K562 (cell line): ENCODE measurements around the gene ZNF106. TPM values are rescaled to one million over a fixed set of nuclear protein-coding genes. Genes with fewer than 3 reads are reported as not detected.

Source experiments
- ATAC-seq: fragments of 200-7000 bp; cut with Tn5 transposase; 3 replicates; pipeline ENCODE4 v1.9.1; 2020; ENCODE audit warnings: moderate library complexity
- BruUV-seq: library from RNA; stranded (reverse); fragments of 400-500 nt; replicated peaks from 2 replicates; lab custom pipeline; 2021; lab: Mats Ljungman, UMichigan
- CTCF ChIA-PET: fragments of 300-600 bp; formaldehyde crosslinking; extraction: SDS; loops from one replicate; lab custom pipeline; 2021; ENCODE audit warnings: low intra/inter-chr PET ratio; lab: Yijun Ruan, JAX
- POLR2A ChIA-PET: fragments of 300-600, 350-650 bp; sonication (Branson Sonifier 250); formaldehyde crosslinking; extraction: SDS; loops from one replicate; lab custom pipeline; 2021; ENCODE audit warnings: antibody characterized with exemption, inconsistent platforms; lab: Yijun Ruan, JAX
- DNase-seq, 4 experiments: peaks; one replicate each; pipeline versions ENCODE4 v3.0.0 to v3.0.0-alpha.2; 2011 to 2018; ENCODE audit warnings: low spot score in 3 of 4, mixed read lengths in 3 of 4; ENCODE audit errors: extremely low read depth in 1 of 4
- FAIRE-seq: peaks from 2 replicates; lab custom pipeline; 2011; peaks lifted over from hg19 to GRCh38; lab: Jason Lieb, UNC
- H2AFZ ChIP-seq: 2 replicates; pipeline ENCODE4 v1.6.0; 2011; ENCODE audit warnings: low read depth, low read length, control low read depth, inconsistent platforms
- H3K27ac ChIP-seq: fragments of 200-600 bp; 3 replicates; pipeline ENCODE4 v1.8.0; 2011; ENCODE audit warnings: low read depth, mild to moderate bottlenecking, control low read depth, inconsistent platforms, low read length, moderate library complexity, mixed read lengths; ENCODE audit errors: extremely low read depth
- H3K27me3 ChIP-seq, 2 experiments: fragments of 300-600 bp in 1 of 2; 2 replicates in 1 of 2; 3 replicates in 1 of 2; pipeline versions ENCODE4 v1.6.0 to v1.8.0; 2011; ENCODE audit warnings: inconsistent platforms in 2 of 2, low read length in 2 of 2, mild to moderate bottlenecking in 1 of 2, mixed read lengths in 1 of 2, moderate library complexity in 1 of 2; ENCODE audit not compliant: control insufficient read depth in 2 of 2, insufficient read depth in 2 of 2
- H3K36me3 ChIP-seq: fragments of 300-600 bp; 3 replicates; pipeline ENCODE4 v1.8.0; 2011; ENCODE audit warnings: mild to moderate bottlenecking, low read length, inconsistent platforms; ENCODE audit not compliant: control insufficient read depth, insufficient read depth
- H3K4me1 ChIP-seq, 2 experiments: fragments of 200-600 bp in 1 of 2; replicated peaks in 1 of 2; 2 replicates in 1 of 2; 3 replicates in 1 of 2; pipeline versions ENCODE4 v1.5.1 to v1.8.0; 2011; ENCODE audit warnings: inconsistent platforms in 2 of 2, low read length in 2 of 2, mild to moderate bottlenecking in 1 of 2, mixed read lengths in 1 of 2, moderate library complexity in 1 of 2; ENCODE audit not compliant: control insufficient read depth in 2 of 2, insufficient read depth in 2 of 2
- H3K4me2 ChIP-seq: 2 replicates; pipeline ENCODE4 v1.6.1; 2011; ENCODE audit warnings: low read length, control low read depth, inconsistent platforms, mixed read lengths; ENCODE audit not compliant: insufficient read depth
- H3K4me3 ChIP-seq: fragments of 200-600 bp; sonication (generic), shearing (Covaris generic); 2 replicates; pipeline ENCODE4 v1.5.1; 2016; ENCODE audit warnings: control low read depth, inconsistent platforms
- H3K79me2 ChIP-seq: fragments of 200-600 bp; 3 replicates; pipeline ENCODE4 v1.8.0; 2011; ENCODE audit warnings: low read length, inconsistent platforms; ENCODE audit not compliant: control insufficient read depth, insufficient read depth
- H3K9ac ChIP-seq, 2 experiments: 2 replicates each; pipeline versions ENCODE4 v1.6.0 to v1.6.1; 2011; ENCODE audit warnings: low read depth in 2 of 2, low read length in 2 of 2, control low read depth in 1 of 2, inconsistent platforms in 1 of 2, mild to moderate bottlenecking in 1 of 2, mixed read lengths in 1 of 2; ENCODE audit not compliant: insufficient read depth in 1 of 2
- H3K9me1 ChIP-seq: one replicate; pipeline ENCODE4 v1.6.0; 2011; ENCODE audit warnings: inconsistent platforms, mild to moderate bottlenecking, low read length, moderate library complexity; ENCODE audit not compliant: control insufficient read depth, insufficient read depth
- H3K9me3 ChIP-seq: replicated peaks from 2 replicates; pipeline ENCODE4 v1.5.1; 2011; ENCODE audit warnings: low read depth, low read length, inconsistent platforms; ENCODE audit not compliant: control insufficient read depth, insufficient read depth
- H4K20me1 ChIP-seq: replicated peaks from 2 replicates; pipeline ENCODE4 v1.6.1; 2011; ENCODE audit warnings: low read length, inconsistent platforms, mixed read lengths; ENCODE audit not compliant: control insufficient read depth, insufficient read depth
- C11orf30 ChIP-seq: fragments of 450-650 bp; IDR thresholded peaks from 2 replicates; pipeline ENCODE4 v1.6.1; 2016; ENCODE audit warnings: low read depth, mild to moderate bottlenecking
- CBFB ChIP-seq: sonication (generic); formaldehyde crosslinking; IDR thresholded peaks from 2 replicates; pipeline ENCODE4 v1.4.0; 2020; ENCODE audit warnings: mild to moderate bottlenecking, missing genetic modification reagents
- GATA2 ChIP-seq: sonication (generic); formaldehyde crosslinking; IDR thresholded peaks from 2 replicates; pipeline ENCODE4 v1.4.0; 2020; ENCODE audit warnings: mild to moderate bottlenecking, missing genetic modification reagents
- HEY1 ChIP-seq: fragments of 250-450 bp; sonication (Bioruptor Pico); IDR thresholded peaks from 2 replicates; pipeline ENCODE4 v1.5.0; 2020; ENCODE audit warnings: mild to moderate bottlenecking, moderate library complexity, borderline replicate concordance
- HNRNPH1 ChIP-seq: fragments of 200-400 bp; formaldehyde crosslinking; optimal IDR thresholded peaks from 2 replicates; pipeline ENCODE3; 2017; ENCODE audit warnings: low read depth, mild to moderate bottlenecking, low read length, moderate library complexity
- MAFG ChIP-seq: fragments of 450-650 bp; conservative IDR thresholded peaks from 2 replicates; pipeline ENCODE4 v1.6.1; 2016; ENCODE audit warnings: missing genetic modification characterization, missing compliant biosample characterization
- NFE2 ChIP-seq: IDR thresholded peaks from 2 replicates; pipeline ENCODE4 v1.6.1; 2014; ENCODE audit warnings: antibody characterized with exemption, low read depth
- PRMT5 ChIP-seq: sonication (generic); formaldehyde crosslinking; IDR thresholded peaks from 2 replicates; pipeline ENCODE4 v1.5.0; 2020; ENCODE audit warnings: missing genetic modification reagents
- PTBP1 ChIP-seq: fragments of 200-400 bp; formaldehyde crosslinking; IDR thresholded peaks from 2 replicates; pipeline ENCODE4 v1.6.1; 2017; ENCODE audit warnings: low read depth, low read length
- RBM22 ChIP-seq: fragments of 200-400 bp; formaldehyde crosslinking; IDR thresholded peaks from 2 replicates; pipeline ENCODE4 v1.6.1; 2018; ENCODE audit warnings: low read length, low read depth; ENCODE audit not compliant: poor library complexity, severe bottlenecking
- RNF2 ChIP-seq: sonication (generic); IDR thresholded peaks from 2 replicates; pipeline ENCODE4 v1.6.1; 2016
- SMAD2 ChIP-seq: fragments of 150-350 bp; IDR thresholded peaks from 2 replicates; pipeline ENCODE4 v1.6.1; 2014; ENCODE audit warnings: low read depth, mild to moderate bottlenecking, low read length
- SMARCA5 ChIP-seq: fragments of 450-650 bp; IDR thresholded peaks from 2 replicates; pipeline ENCODE4 v1.6.1; 2016
- SMC3 ChIP-seq: conservative IDR thresholded peaks from 2 replicates; pipeline ENCODE4 v1.6.1; 2011; ENCODE audit warnings: low read depth, low read length, improper control_type of control experiment; ENCODE audit not compliant: insufficient read depth
- TGIF2 ChIP-seq: sonication (generic); formaldehyde crosslinking; IDR thresholded peaks from 2 replicates; pipeline ENCODE4 v1.8.1; 2022; ENCODE audit warnings: mild to moderate bottlenecking, missing genetic modification reagents, moderate library complexity
- THRA ChIP-seq: fragments of 450-650 bp; IDR thresholded peaks from 2 replicates; pipeline ENCODE4 v1.6.1; 2017; ENCODE audit warnings: mild to moderate bottlenecking, moderate library complexity
- WHSC1 ChIP-seq: IDR thresholded peaks from one replicate; pipeline ENCODE4 v1.6.1; 2012; ENCODE audit warnings: low read length, control low read depth, inconsistent platforms
- ZBTB7A ChIP-seq: IDR thresholded peaks from 2 replicates; pipeline ENCODE4 v1.6.1; 2011; ENCODE audit warnings: low read depth, mild to moderate bottlenecking, low read length, moderate library complexity, borderline replicate concordance; ENCODE audit not compliant: control insufficient read depth
- ZFPM2 ChIP-seq: fragments of 250-450 bp; sonication (Bioruptor Pico); IDR thresholded peaks from 2 replicates; pipeline ENCODE4 v1.5.1; 2022; ENCODE audit warnings: mild to moderate bottlenecking
- ZNF24 ChIP-seq: fragments of 450-650 bp; IDR thresholded peaks from 2 replicates; pipeline ENCODE4 v1.6.1; 2016
- ZNF75A ChIP-seq: fragments of 450-650 bp; formaldehyde crosslinking; IDR thresholded peaks from 2 replicates; pipeline ENCODE4 v1.4.0; 2020; ENCODE audit warnings: mild to moderate bottlenecking
- WGBS: fragments of 100-300 bp; shearing (Covaris generic); methylation state at CpG from one replicate; pipeline ENCODE4 v1.1.6; 2016; ENCODE audit warnings: low coverage, mixed read lengths; ENCODE audit not compliant: insufficient coverage; ENCODE audit errors: missing lambda C conversion rate; 5-methylcytosine and 5-hydroxymethylcytosine counted together
- in situ Hi-C: fragments of 300-500 bp; cut with MboI; formaldehyde crosslinking; loops from 4 replicates; pipeline ENCODE4 v1.15.0; 2018; ENCODE audit warnings: inconsistent platforms, mixed read lengths
- intact Hi-C: fragments of 100-400 bp; cut with micrococcal nuclease; formaldehyde crosslinking; loops from 2 replicates; pipeline ENCODE4 v1.14.2; 2022
- polyA plus RNA-seq, 8 experiments: library from polyadenylated mRNA; depleted of rRNA in 4 of 8; stranded (reverse) in 5 of 8; unstranded in 3 of 8; fragments of >200 nt; fragmentation: Nextera tagmentation in 2 of 8; fragmentation: Illumina TruSeq in 1 of 8; extraction: Ambion mirVana in 2 of 8; extraction: Trizol in 1 of 8; gene quantifications; 2 replicates each; pipeline versions ENCODE4 v1.2.1 to v1.2.3, GENCODE V29; 2011 to 2014; ENCODE audit warnings: inconsistent platforms in 1 of 8, missing spikeins in 1 of 8
- total RNA-seq, 7 experiments: library from RNA; depleted of rRNA in 6 of 7; stranded (reverse); fragments of >200 nt in 6 of 7; fragmentation: Illumina TruSeq in 2 of 7; extraction: Trizol in 2 of 7; gene quantifications; 2 replicates each; pipeline versions ENCODE4 v1.2.1 to v1.2.3, GENCODE V29; 2011 to 2021; ENCODE audit warnings: low replicate concordance in 1 of 7
- TF ChIP-seq, protein P1 (sequence below): sonication (generic); formaldehyde crosslinking; IDR thresholded peaks from 2 replicates; pipeline ENCODE4 v1.8.0; 2022; ENCODE audit warnings: mild to moderate bottlenecking, missing genetic modification reagents, borderline replicate concordance

Gene ZNF106
- total and polyA plus RNA-seq, 9 of the 15 experiments (the other 6 are each of a cell fraction or from before 2014, with no cell fraction given), result 14.4 to 55.3 (median 33.7) TPM

GRCh38 chr15:42482701-42483100 is 8.2 kb downstream of the ZNF106 start (continued):
- no peak for TF ChIP-seq PTBP1
- TF ChIP-seq, protein P1, sequence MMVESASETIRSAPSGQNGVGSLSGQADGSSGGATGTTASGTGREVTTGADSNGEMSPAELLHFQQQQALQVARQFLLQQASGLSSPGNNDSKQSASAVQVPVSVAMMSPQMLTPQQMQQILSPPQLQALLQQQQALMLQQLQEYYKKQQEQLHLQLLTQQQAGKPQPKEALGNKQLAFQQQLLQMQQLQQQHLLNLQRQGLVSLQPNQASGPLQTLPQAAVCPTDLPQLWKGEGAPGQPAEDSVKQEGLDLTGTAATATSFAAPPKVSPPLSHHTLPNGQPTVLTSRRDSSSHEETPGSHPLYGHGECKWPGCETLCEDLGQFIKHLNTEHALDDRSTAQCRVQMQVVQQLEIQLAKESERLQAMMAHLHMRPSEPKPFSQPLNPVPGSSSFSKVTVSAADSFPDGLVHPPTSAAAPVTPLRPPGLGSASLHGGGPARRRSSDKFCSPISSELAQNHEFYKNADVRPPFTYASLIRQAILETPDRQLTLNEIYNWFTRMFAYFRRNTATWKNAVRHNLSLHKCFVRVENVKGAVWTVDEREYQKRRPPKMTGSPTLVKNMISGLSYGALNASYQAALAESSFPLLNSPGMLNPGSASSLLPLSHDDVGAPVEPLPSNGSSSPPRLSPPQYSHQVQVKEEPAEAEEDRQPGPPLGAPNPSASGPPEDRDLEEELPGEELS (CRISPR knock-in tag), result no peak
- no peak for TF ChIP-seq ZNF75A (CRISPR knock-in tag)
- no peak for TF ChIP-seq SMC3
- no peak for TF ChIP-seq SMAD2
- TF ChIP-seq GATA2 (CRISPR knock-in tag), result no peak
- no peak for TF ChIP-seq HEY1

DNA sequence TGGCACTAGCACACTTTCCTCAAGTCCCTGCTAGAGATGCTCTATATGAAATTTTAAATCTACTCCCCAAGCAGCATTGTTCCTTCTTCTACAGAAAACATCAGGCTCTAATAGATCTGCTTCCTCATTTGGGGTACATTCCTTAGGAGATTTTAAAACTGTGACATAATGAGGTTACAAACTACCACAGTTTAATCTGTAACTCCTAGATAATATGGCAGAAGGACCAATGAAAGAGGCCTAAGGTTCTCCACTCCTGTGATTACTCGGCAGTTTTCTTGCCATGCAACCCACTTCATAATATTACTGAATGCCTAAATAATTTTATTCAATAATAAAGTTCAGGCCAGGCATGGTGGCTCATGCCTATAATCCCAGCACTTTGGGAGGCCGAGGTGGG is 16.1 kb downstream of the ZNF106 start:
- POLR2A ChIA-PET, result interaction anchor here (0.6 kb wide), 1 partner anchor 30 kb away, joined by 4 read pairs; no protein-coding TSS in a partner anchor
- TF ChIP-seq ZFPM2 (CRISPR knock-in tag) (no peak), CBFB (CRISPR knock-in tag) (no peak), NFE2 (peak; percentile 61), HNRNPH1 (no peak), TGIF2 (CRISPR knock-in tag) (no peak), ZBTB7A (no peak), THRA (no peak), MAFG (tag) (peak; percentile 35; the same call in 1 of the 2 replicates), RBM22 (no peak), RNF2 (no peak), SMARCA5 (no peak), ZNF24 (no peak), PRMT5 (no peak), C11orf30 (peak; percentile 59), WHSC1 (no peak)

More for the DNA sequence above, 16.1 kb downstream of the ZNF106 start:
- DNase-seq (peak in 1 of 4 experiments; percentile 16), FAIRE-seq (no peak), ATAC-seq (peak; percentile 36; the same call in 2 of the 3 replicates)
- H3K4me1 ChIP-seq, result no peaks in the 10 kb centered on the region
- H3K27me3 ChIP-seq, result no peaks in the 10 kb centered on the region
- H3K9me3 ChIP-seq, result no peaks in the 10 kb centered on the region
- H3K79me2 ChIP-seq, result peaks cover 36% of the 10 kb centered on the region
- H3K9me1 ChIP-seq, result no peaks in the 10 kb centered on the region
- H3K9ac ChIP-seq, result no peak overlapping the region
- BruUV-seq, result no TSS peak
- WGBS, result 30% methylated on average over 2 of the region's 2 CpGs
- H3K27ac ChIP-seq, result no peak overlapping the region
- in situ Hi-C loops, result no loop called here
- no peak overlapping the region for H3K4me3 ChIP-seq
- no peak overlapping the region for H2AFZ ChIP-seq
- intact Hi-C loops, result loop anchor here (5.0 to 10.0 kb wide), 3 partner anchors 177 to 490 kb away; no protein-coding TSS in a partner anchor
- CTCF ChIA-PET, result no interaction called here
- H3K36me3 ChIP-seq, result peaks cover 15% of the 10 kb centered on the region; the same call in 2 of the 3 replicates
- no peak overlapping the region for H3K4me2 ChIP-seq
- peaks cover 2% of the 10 kb centered on the region; the same call in 1 of the 2 replicates for H4K20me1 ChIP-seq
